ENCODE results near the gene USP22. TPM values are rescaled to one million over a fixed set of nuclear protein-coding genes. Genes with fewer than 3 reads are reported as not detected.

Gene USP22
- total and polyA plus RNA-seq, 4 donors: 27.2 to 109 (median 58.1) TPM

- Histone ChIP-seq H3K27ac (ENCODE audit: low read depth in 1 of 2, low read length in 2 of 2) (no peak overlapping the region), H3K9me3 (ENCODE audit: control insufficient read depth in 4 of 4, low read length in 3 of 4) (no peaks in the 10 kb centered on the region), H3K36me3 (ENCODE audit: control insufficient read depth in 4 of 4, insufficient read depth in 3 of 4, low read depth in 1 of 4, low read length in 3 of 4) (peaks cover 28 to 92% (median 78%) of the 10 kb centered on the region in 4 donors), H3K4me3 (ENCODE audit: low read depth in 1 of 3, low read length in 3 of 3) (no peak overlapping the region), H3K27me3 (ENCODE audit: control insufficient read depth in 4 of 4, insufficient read depth in 4 of 4, low read length in 3 of 4) (no peaks in the 10 kb centered on the region), H3K9ac (ENCODE audit: low read depth in 1 of 2, low read length in 2 of 2) (no peak overlapping the region), H3K4me1 (ENCODE audit: control insufficient read depth in 4 of 4, insufficient read depth in 4 of 4, low read length in 3 of 4) (peaks cover 0 to 5% (median 0%) of the 10 kb centered on the region in 4 donors)
- TF ChIP-seq FOXA1 (IDR thresholded peaks at IDR 0.05): no peak
- TF ChIP-seq YY1 (IDR thresholded peaks at IDR 0.05): no peak
- no peak for TF ChIP-seq FOXA2 (IDR thresholded peaks at IDR 0.05)
- TF ChIP-seq RAD21 (IDR thresholded peaks at IDR 0.05): no peak
- no peak for TF ChIP-seq TAF1 (conservative IDR thresholded peaks at IDR 0.05)
- no peak for TF ChIP-seq REST (IDR thresholded peaks at IDR 0.05)
- TF ChIP-seq CTCF (IDR thresholded peaks at IDR 0.05; ENCODE audit: low read depth, low read length, missing input control): no peak
- TF ChIP-seq RXRA (IDR thresholded peaks at IDR 0.05): no peak
- TF ChIP-seq EGR1 (IDR thresholded peaks at IDR 0.05; ENCODE audit: low read depth in 2 of 2): no peak
- no peak for TF ChIP-seq GABPA (IDR thresholded peaks at IDR 0.05 in 1 of 2, conservative IDR thresholded peaks at IDR 0.05 in 1 of 2)
- TF ChIP-seq JUND (IDR thresholded peaks at IDR 0.05): no peak
- TF ChIP-seq SP1 (IDR thresholded peaks at IDR 0.05): no peak
- TF ChIP-seq MAX (IDR thresholded peaks at IDR 0.05): no peak
- TF ChIP-seq HNF4A (conservative IDR thresholded peaks at IDR 0.05): no peak
- TF ChIP-seq ZBTB33 (IDR thresholded peaks at IDR 0.05): no peak
- no peak for TF ChIP-seq NR2F2 (IDR thresholded peaks at IDR 0.05)
- 95% methylated on average over 9 of the region's 9 CpGs for WGBS
- no peak for DNase-seq (ENCODE audit: low spot score)
Observed at GRCh38 chr17:21007646-21008045, 35.2 kb downstream of the USP22 start.

GRCh38 chr17:21005803-21006202 lies 37.0 kb downstream of the USP22 start:
- no peak overlapping the region for H3K27ac ChIP-seq (ENCODE audit: low read depth in 1 of 2, low read length in 2 of 2)
- DNase-seq (ENCODE audit: low spot score): no peak
- no peaks in the 10 kb centered on the region for H3K9me3 ChIP-seq (ENCODE audit: control insufficient read depth in 4 of 4, low read length in 3 of 4)
- WGBS: 85% methylated on average over 5 of the region's 5 CpGs
- H3K27me3 ChIP-seq (ENCODE audit: control insufficient read depth in 4 of 4, insufficient read depth in 4 of 4, low read length in 3 of 4): no peaks in the 10 kb centered on the region
- peaks cover 27 to 92% (median 79%) of the 10 kb centered on the region in 4 donors for H3K36me3 ChIP-seq (ENCODE audit: control insufficient read depth in 4 of 4, insufficient read depth in 3 of 4, low read depth in 1 of 4, low read length in 3 of 4)
- peaks cover 0 to 5% (median 0%) of the 10 kb centered on the region in 4 donors for H3K4me1 ChIP-seq (ENCODE audit: control insufficient read depth in 4 of 4, insufficient read depth in 4 of 4, low read length in 3 of 4)
- no peak overlapping the region for H3K9ac ChIP-seq (ENCODE audit: low read depth in 1 of 2, low read length in 2 of 2)
- H3K4me3 ChIP-seq (ENCODE audit: low read depth in 1 of 3, low read length in 3 of 3): no peak overlapping the region
- TF ChIP-seq EGR1 (IDR thresholded peaks at IDR 0.05; ENCODE audit: low read depth in 2 of 2) (no peak), MAX (IDR thresholded peaks at IDR 0.05) (no peak), FOXA2 (IDR thresholded peaks at IDR 0.05) (no peak), HNF4A (conservative IDR thresholded peaks at IDR 0.05) (no peak), FOXA1 (IDR thresholded peaks at IDR 0.05) (no peak), RAD21 (IDR thresholded peaks at IDR 0.05) (no peak), CTCF (IDR thresholded peaks at IDR 0.05; ENCODE audit: low read depth, low read length, missing input control) (no peak), TAF1 (conservative IDR thresholded peaks at IDR 0.05) (no peak), RXRA (IDR thresholded peaks at IDR 0.05) (no peak), SP1 (IDR thresholded peaks at IDR 0.05) (no peak)
- TF ChIP-seq, protein P1, sequence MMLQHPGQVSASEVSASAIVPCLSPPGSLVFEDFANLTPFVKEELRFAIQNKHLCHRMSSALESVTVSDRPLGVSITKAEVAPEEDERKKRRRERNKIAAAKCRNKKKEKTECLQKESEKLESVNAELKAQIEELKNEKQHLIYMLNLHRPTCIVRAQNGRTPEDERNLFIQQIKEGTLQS (IDR thresholded peaks at IDR 0.05): no peak

Measured in liver (tissue), 9 donors.